Spleen (tissue), 11 donors: ENCODE data around the gene RACGAP1. TPM values are rescaled to one million over a fixed set of nuclear protein-coding genes. Genes with fewer than 3 reads are reported as not detected.
A peak's percentile ranks its signal among the peaks of the same experiment; 100 is the strongest.

Experiments used
- DNase-seq: peaks from one replicate; pipeline ENCODE4 v3.0.0-alpha.2; 2020
- H3K27ac ChIP-seq, 8 donors: fragments of 200-600 bp; sonication (generic) in 7 of 8; 1 replicate in 4 of 8; 2 replicates in 4 of 8; pipeline versions ENCODE4 v1.5.0 to v1.8.0; 2016 to 2021; ENCODE audit warnings: inconsistent platforms in 4 of 8, mild to moderate bottlenecking in 4 of 8, moderate library complexity in 1 of 8
- H3K27me3 ChIP-seq, 7 donors: fragments of 200-600 bp; sonication (generic) in 6 of 7; replicated peaks in 1 of 7; 1 replicate in 4 of 7; 2 replicates in 3 of 7; pipeline versions ENCODE4 v1.5.0 to v1.8.0; 2016 to 2021; ENCODE audit warnings: inconsistent platforms in 3 of 7, mild to moderate bottlenecking in 1 of 7
- H3K36me3 ChIP-seq, 6 donors: fragments of 200-600 bp; sonication (generic) in 5 of 6; 1 replicate in 4 of 6; 2 replicates in 2 of 6; pipeline versions ENCODE4 v1.5.0 to v1.8.0; 2016 to 2021; ENCODE audit warnings: inconsistent platforms in 2 of 6
- H3K4me1 ChIP-seq, 6 donors: fragments of 200-600 bp; sonication (generic) in 5 of 6; 1 replicate in 3 of 6; 2 replicates in 3 of 6; pipeline versions ENCODE4 v1.5.0 to v1.8.0; 2016 to 2021; ENCODE audit warnings: inconsistent platforms in 3 of 6
- H3K4me3 ChIP-seq, 8 donors: fragments of 200-600 bp; sonication (generic) in 7 of 8; 1 replicate in 4 of 8; 2 replicates in 4 of 8; pipeline versions ENCODE4 v1.5.0 to v1.8.0; 2016 to 2021; ENCODE audit warnings: inconsistent platforms in 4 of 8, mild to moderate bottlenecking in 4 of 8, moderate library complexity in 2 of 8
- H3K9me3 ChIP-seq, 8 donors: fragments of 200-600 bp; sonication (generic) in 7 of 8; 1 replicate in 4 of 8; 2 replicates in 4 of 8; pipeline versions ENCODE4 v1.5.0 to v1.8.0; 2016 to 2021; ENCODE audit warnings: inconsistent platforms in 4 of 8
- POLR2A ChIP-seq, 3 donors: fragments of 450-650 bp; IDR thresholded peaks; one replicate each; pipeline ENCODE4 v1.5.1; 2017; ENCODE audit warnings: antibody characterized with exemption in 3 of 3, mild to moderate bottlenecking in 1 of 3
- POLR2AphosphoS5 ChIP-seq, 3 donors: sonication (generic); formaldehyde crosslinking; IDR thresholded peaks; one replicate each; pipeline ENCODE4 v1.5.1; 2017; ENCODE audit warnings: antibody characterized with exemption in 3 of 3
- WGBS, 5 donors: extraction: QIAGEN DNeasy Blood & Tissue Kit in 3 of 5; methylation state at CpG; one replicate each; pipeline versions ENCODE4 v1.1.5 to v1.1.7; 2013 to 2018; 5-methylcytosine and 5-hydroxymethylcytosine counted together
- intact Hi-C: fragments of 100-400 bp; cut with DNase I; formaldehyde crosslinking; loops from one replicate; pipeline ENCODE4 v1.15.0; 2023; ENCODE audit warnings: low total_unique reads
- polyA plus RNA-seq, 3 donors: library from polyadenylated mRNA; stranded (reverse); fragments of 200-250 nt; gene quantifications; one replicate each; pipeline ENCODE4 v1.2.1, GENCODE V29; 2013
- total RNA-seq, 7 donors: library from RNA; depleted of rRNA in 3 of 7; stranded (reverse); fragments of >200 nt in 3 of 7; fragmentation: NEBNext Ultra II Directional in 4 of 7; extraction: Animal tissue kit (Norgen Biotek cat#: 25700) in 4 of 7; gene quantifications; one replicate each; pipeline versions ENCODE4 v1.1.0 to v1.2.1, GENCODE V29; 2016 to 2021
- TF ChIP-seq, protein P1 (sequence below), 11 experiments: fragments of 200-600 bp in 7 of 11; fragments of 450-650 bp in 4 of 11; sonication (generic) in 4 of 11; IDR thresholded peaks in 8 of 11; conservative IDR thresholded peaks in 3 of 11; 1 replicate in 7 of 11; 2 replicates in 4 of 11; pipeline versions ENCODE4 v1.4.0 to v1.8.0; 2016 to 2021; ENCODE audit warnings: antibody characterized with exemption in 11 of 11, inconsistent platforms in 4 of 11, mild to moderate bottlenecking in 1 of 11
- donor health status: healthy with polysubstance abuse.
- donor health status: DM: no; HTN: no; CAD: no; lungs with moderate emphysema.
- donor health status: DM: no; HTN: no; CAD: no.
- donor health status: Bipolar disorder and iron deficiency.
- donor health status: healthy.
- donor health status: DM: no; HTN: no; CAD: no.
- donor health status: DM: yes; HTN: yes; CAD: no.

Gene RACGAP1
- total and polyA plus RNA-seq, 10 donors: 3.4 to 21.1 (median 9.4) TPM

GRCh38 chr12:49945394-49946080 lies 79.8 kb downstream of the RACGAP1 start:
- TF ChIP-seq, protein P1, sequence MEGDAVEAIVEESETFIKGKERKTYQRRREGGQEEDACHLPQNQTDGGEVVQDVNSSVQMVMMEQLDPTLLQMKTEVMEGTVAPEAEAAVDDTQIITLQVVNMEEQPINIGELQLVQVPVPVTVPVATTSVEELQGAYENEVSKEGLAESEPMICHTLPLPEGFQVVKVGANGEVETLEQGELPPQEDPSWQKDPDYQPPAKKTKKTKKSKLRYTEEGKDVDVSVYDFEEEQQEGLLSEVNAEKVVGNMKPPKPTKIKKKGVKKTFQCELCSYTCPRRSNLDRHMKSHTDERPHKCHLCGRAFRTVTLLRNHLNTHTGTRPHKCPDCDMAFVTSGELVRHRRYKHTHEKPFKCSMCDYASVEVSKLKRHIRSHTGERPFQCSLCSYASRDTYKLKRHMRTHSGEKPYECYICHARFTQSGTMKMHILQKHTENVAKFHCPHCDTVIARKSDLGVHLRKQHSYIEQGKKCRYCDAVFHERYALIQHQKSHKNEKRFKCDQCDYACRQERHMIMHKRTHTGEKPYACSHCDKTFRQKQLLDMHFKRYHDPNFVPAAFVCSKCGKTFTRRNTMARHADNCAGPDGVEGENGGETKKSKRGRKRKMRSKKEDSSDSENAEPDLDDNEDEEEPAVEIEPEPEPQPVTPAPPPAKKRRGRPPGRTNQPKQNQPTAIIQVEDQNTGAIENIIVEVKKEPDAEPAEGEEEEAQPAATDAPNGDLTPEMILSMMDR (IDR thresholded peaks at IDR 0.05 in 8 of 11, conservative IDR thresholded peaks at IDR 0.05 in 3 of 11): peak; percentile 52 to 92 (median 75)
- TF ChIP-seq POLR2AphosphoS5 (IDR thresholded peaks at IDR 0.05) (peak in 2 of 3 donors; percentile 55 to 64), POLR2A (IDR thresholded peaks at IDR 0.05) (no peak)
- H3K27me3 ChIP-seq: peaks cover 0 to 21% (median 0%) of the 10 kb centered on the region in 7 donors
- peak overlapping the region in 3 of 8 donors; percentile 16 to 62 (median 24) for H3K4me3 ChIP-seq
- DNase-seq: peak; percentile 90
- intact Hi-C loops: no loop called here
- peaks cover 5 to 33% (median 15%) of the 10 kb centered on the region in 6 donors for H3K4me1 ChIP-seq
- 5 to 13% (median 10%) methylated on average over 28 of the region's 28 CpGs for WGBS, 5 donors
- H3K27ac ChIP-seq: peak overlapping the region in 6 of 8 donors; percentile 14 to 66 (median 50)
- H3K9me3 ChIP-seq: no peaks in the 10 kb centered on the region
- no peaks in the 10 kb centered on the region for H3K36me3 ChIP-seq

GRCh38 chr12:49944718-49945117 lies 80.6 kb downstream of the RACGAP1 start:
- 66 to 91% (median 76%) methylated on average over 3 of the region's 3 CpGs for WGBS, 5 donors
- TF ChIP-seq POLR2A (IDR thresholded peaks at IDR 0.05) (no peak), POLR2AphosphoS5 (IDR thresholded peaks at IDR 0.05) (no peak)
- TF ChIP-seq, protein P1 (IDR thresholded peaks at IDR 0.05 in 8 of 11, conservative IDR thresholded peaks at IDR 0.05 in 3 of 11): no peak
- Histone ChIP-seq H3K9me3 (no peaks in the 10 kb centered on the region), H3K36me3 (no peaks in the 10 kb centered on the region), H3K4me1 (peaks cover 5 to 33% (median 15%) of the 10 kb centered on the region in 6 donors), H3K4me3 (no peak overlapping the region), H3K27me3 (peaks cover 0 to 13% (median 0%) of the 10 kb centered on the region in 7 donors), H3K27ac (peak overlapping the region in 2 of 8 donors; percentile 58)
- DNase-seq: peak; percentile 69
- intact Hi-C loops: no loop called here

GRCh38 chr12:49944046-49944445 lies 81.2 kb downstream of the RACGAP1 start:
- Histone ChIP-seq H3K36me3 (no peaks in the 10 kb centered on the region), H3K4me1 (peaks cover 5 to 33% (median 15%) of the 10 kb centered on the region in 6 donors), H3K4me3 (no peak overlapping the region), H3K9me3 (no peaks in the 10 kb centered on the region), H3K27me3 (peaks cover 0 to 7% (median 0%) of the 10 kb centered on the region in 7 donors), H3K27ac (peak overlapping the region in 1 of 8 donors; percentile 58)
- 79 to 90% (median 88%) methylated on average over 5 of the region's 5 CpGs for WGBS, 5 donors
- intact Hi-C loops: no loop called here
- DNase-seq: peak; percentile 40
- TF ChIP-seq POLR2AphosphoS5 (IDR thresholded peaks at IDR 0.05): no peak
- TF ChIP-seq, protein P1 (IDR thresholded peaks at IDR 0.05 in 8 of 11, conservative IDR thresholded peaks at IDR 0.05 in 3 of 11): no peak
- no peak for TF ChIP-seq POLR2A (IDR thresholded peaks at IDR 0.05)

DNA sequence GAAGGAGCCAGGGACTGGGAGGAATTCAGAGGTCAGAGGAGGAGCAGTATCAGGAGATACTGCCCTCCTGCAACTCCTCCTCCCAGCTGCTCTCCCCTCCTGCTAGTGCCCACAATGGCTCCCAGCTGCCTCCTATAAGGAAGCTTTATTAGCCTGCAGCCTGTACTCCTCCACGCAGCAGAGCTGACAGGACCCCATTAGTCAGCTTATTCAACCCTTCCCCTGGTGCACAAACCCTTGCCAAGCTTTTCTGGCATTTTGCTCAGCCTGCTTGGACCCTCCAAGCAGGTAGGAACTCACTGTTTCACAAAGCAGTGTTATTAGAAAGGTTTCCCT lies 81.7 kb downstream of the RACGAP1 start:
- no peak for DNase-seq
- peaks cover 0 to 2% (median 0%) of the 10 kb centered on the region in 7 donors for H3K27me3 ChIP-seq
- intact Hi-C loops: no loop called here
- no peaks in the 10 kb centered on the region for H3K36me3 ChIP-seq
- no peak for TF ChIP-seq POLR2A (IDR thresholded peaks at IDR 0.05)
- TF ChIP-seq, protein P1 (IDR thresholded peaks at IDR 0.05 in 8 of 11, conservative IDR thresholded peaks at IDR 0.05 in 3 of 11): no peak
- no peak for TF ChIP-seq POLR2AphosphoS5 (IDR thresholded peaks at IDR 0.05)
- no peaks in the 10 kb centered on the region for H3K9me3 ChIP-seq
- 79 to 100% (median 93%) methylated on average over 1 of the region's 1 CpG for WGBS, 5 donors
- H3K4me1 ChIP-seq: peaks cover 5 to 33% (median 15%) of the 10 kb centered on the region in 6 donors
- H3K4me3 ChIP-seq: no peak overlapping the region
- H3K27ac ChIP-seq: no peak overlapping the region
